Measurements from ENCODE around the gene PAX7. TPM values are rescaled to one million over a fixed set of nuclear protein-coding genes. Genes with fewer than 3 reads are reported as not detected.

Gene PAX7
- total and polyA plus RNA-seq, 2 experiments from 2014 or later = not detected

DNA sequence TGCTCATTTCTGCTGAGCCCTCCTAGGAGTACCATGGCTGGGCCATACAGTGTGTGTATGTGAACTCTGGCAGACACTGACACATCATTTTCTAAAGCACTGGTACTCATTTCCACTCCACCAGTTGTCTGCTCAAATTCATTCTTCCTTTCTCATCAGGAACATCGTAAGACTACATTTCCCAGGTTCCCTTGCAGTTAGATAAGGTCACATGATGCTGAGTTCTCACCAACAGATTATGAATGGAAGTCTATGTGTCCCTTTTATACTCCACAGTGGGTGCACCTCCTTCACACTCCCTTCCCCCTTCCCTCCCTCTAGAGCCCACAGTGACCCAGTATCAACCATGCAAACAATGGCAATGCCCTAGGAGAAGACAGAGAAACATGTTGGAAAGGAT, 38.3 kb upstream of the PAX7 start:
- Histone ChIP-seq H3K27me3 (peaks cover 47% of the 10 kb centered on the region), H3K36me3 (no peaks in the 10 kb centered on the region), H3K9me3 (ENCODE audit: low read depth) (no peaks in the 10 kb centered on the region), H3K4me1 (ENCODE audit: low read depth) (no peaks in the 10 kb centered on the region), H3K27ac (no peak overlapping the region), H3K4me3 (no peak overlapping the region)
- no peak for DNase-seq (ENCODE audit: low read depth in 1 of 2, low spot score in 1 of 2)
- TF ChIP-seq, protein P1, sequence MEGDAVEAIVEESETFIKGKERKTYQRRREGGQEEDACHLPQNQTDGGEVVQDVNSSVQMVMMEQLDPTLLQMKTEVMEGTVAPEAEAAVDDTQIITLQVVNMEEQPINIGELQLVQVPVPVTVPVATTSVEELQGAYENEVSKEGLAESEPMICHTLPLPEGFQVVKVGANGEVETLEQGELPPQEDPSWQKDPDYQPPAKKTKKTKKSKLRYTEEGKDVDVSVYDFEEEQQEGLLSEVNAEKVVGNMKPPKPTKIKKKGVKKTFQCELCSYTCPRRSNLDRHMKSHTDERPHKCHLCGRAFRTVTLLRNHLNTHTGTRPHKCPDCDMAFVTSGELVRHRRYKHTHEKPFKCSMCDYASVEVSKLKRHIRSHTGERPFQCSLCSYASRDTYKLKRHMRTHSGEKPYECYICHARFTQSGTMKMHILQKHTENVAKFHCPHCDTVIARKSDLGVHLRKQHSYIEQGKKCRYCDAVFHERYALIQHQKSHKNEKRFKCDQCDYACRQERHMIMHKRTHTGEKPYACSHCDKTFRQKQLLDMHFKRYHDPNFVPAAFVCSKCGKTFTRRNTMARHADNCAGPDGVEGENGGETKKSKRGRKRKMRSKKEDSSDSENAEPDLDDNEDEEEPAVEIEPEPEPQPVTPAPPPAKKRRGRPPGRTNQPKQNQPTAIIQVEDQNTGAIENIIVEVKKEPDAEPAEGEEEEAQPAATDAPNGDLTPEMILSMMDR (IDR thresholded peaks at IDR 0.05; ENCODE audit: low read depth, low read length) = no peak

DNA sequence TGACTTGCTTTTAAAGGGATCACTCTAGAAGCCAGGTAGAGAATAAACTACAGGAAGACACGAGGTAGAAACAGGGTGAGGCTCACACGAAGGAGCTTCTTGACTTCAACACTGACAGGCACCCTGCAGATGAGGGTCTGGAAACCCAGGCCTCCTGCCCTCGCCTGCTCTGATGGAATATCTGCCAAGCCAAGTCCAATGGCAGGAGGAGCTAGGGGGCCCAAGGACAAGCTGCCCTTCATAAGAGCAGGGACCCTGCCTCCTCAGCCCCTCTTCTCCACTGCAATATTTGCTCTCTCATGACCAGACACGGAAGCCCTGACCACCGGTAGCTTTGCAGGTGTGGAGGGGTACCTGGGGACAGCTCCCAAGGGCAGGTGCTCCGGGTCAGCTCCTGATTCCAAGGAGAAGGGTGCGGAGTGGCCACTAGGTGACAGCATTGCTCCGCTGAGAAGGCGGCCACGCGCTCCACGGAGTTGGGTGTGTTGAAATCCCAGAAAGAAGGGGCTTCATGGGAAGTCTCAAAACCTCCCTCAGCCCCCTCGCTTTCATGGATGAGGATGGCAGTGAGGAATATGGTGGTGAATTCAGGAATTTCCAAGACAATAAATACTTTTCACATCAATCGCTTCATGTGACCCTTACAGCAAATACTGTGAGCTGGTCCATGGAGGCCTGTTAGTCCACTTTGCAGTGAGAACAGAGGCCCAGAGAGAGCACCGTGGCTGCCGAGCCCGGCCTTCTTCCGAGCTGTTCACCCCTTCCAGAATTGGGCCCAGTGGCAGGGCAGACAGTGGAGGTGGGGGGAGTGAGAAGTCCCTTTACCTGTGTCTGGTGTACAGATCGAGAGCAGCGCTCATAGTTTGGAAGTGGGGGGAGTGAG, 33.2 kb upstream of the PAX7 start:
- DNase-seq (ENCODE audit: low read depth in 1 of 2, low spot score in 1 of 2) = peak; percentile 54 to 68
- Histone ChIP-seq H3K27me3 (peaks cover 40% of the 10 kb centered on the region), H3K4me3 (no peak overlapping the region), H3K4me1 (ENCODE audit: low read depth) (no peaks in the 10 kb centered on the region), H3K36me3 (no peaks in the 10 kb centered on the region), H3K9me3 (ENCODE audit: low read depth) (no peaks in the 10 kb centered on the region), H3K27ac (no peak overlapping the region)
- TF ChIP-seq, protein P1 (IDR thresholded peaks at IDR 0.05; ENCODE audit: low read depth, low read length) = peak; percentile 95

DNA sequence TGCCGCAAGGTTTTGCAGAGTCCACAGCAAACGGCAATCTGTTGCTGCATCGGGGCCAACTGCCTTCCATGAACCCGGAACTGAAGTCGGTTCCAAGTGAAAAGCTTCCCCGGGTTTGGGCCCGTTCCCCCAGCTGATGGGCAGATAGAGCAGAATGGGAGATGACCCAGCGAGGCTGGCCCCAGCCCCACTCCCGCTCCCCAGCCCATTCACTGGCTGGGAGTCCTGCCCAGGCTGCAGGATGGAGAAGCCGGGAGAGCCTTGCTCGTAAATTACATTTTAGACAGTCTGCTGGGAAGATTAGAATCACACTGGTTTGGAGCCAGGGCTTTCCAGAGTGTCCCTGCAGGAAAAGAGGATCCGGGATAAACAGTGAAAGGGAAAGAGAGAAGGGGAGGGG, 31.6 kb upstream of the PAX7 start:
- Histone ChIP-seq H3K4me1 (ENCODE audit: low read depth) (no peaks in the 10 kb centered on the region), H3K36me3 (no peaks in the 10 kb centered on the region), H3K9me3 (ENCODE audit: low read depth) (no peaks in the 10 kb centered on the region), H3K4me3 (no peak overlapping the region), H3K27ac (no peak overlapping the region), H3K27me3 (peaks cover 38% of the 10 kb centered on the region)
- TF ChIP-seq, protein P1 (IDR thresholded peaks at IDR 0.05; ENCODE audit: low read depth, low read length) = no peak
- no peak for DNase-seq (ENCODE audit: low read depth in 1 of 2, low spot score in 1 of 2)

DNA sequence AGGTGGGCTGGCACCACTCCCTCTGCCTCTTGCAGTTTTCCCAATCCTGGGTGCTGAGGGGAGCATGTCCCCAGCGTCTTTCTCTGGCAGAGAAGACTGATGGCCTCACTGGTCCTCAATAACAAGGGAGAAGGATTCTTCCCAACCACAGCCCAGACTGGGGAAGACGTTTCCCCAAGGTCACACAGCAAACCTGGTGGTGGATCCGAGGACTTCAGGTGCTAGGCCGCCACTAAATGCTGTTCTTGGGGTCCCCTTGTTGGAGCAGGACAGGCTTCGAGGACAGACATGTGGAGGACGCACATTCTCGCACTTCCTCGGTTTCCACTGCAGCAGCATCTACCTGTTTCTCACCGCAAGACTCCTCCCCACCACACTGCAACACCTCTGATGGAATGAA, 30.9 kb upstream of the PAX7 start:
- Histone ChIP-seq H3K27me3 (peaks cover 37% of the 10 kb centered on the region), H3K36me3 (no peaks in the 10 kb centered on the region), H3K9me3 (ENCODE audit: low read depth) (no peaks in the 10 kb centered on the region), H3K27ac (no peak overlapping the region), H3K4me1 (ENCODE audit: low read depth) (no peaks in the 10 kb centered on the region), H3K4me3 (no peak overlapping the region)
- TF ChIP-seq, protein P1 (IDR thresholded peaks at IDR 0.05; ENCODE audit: low read depth, low read length) = no peak
- no peak for DNase-seq (ENCODE audit: low read depth in 1 of 2, low spot score in 1 of 2)

DNA sequence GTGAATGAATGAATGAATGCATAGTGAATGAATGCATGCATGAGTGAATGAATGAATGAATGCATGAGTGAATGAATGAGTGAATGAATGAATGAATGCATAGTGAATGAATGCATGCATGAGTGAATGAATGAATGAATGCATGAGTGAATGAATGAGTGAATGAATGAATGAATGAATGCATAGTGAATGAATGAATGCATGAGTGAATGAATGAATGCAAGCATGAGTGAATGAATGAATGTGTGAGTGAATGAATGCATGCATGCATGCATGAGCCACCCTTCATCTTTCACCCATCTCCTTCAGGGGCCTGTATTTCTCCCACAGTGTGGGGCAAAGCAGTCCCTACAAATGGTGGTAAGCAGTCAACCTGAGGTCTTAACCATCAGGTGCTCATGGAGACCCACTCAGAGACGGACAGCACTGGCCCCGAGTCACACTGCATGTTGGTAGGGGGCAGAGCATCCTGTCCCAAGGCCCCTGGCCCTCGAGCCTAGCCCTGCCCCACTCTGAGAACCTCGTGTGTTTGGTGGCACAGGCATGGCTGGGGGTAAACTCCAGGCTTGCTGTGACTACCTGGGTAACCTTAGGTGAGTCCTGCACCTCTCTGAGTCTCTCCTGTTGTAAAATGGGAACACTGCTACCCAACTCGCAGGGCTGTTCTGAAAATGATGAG, 28.0 kb upstream of the PAX7 start:
- DNase-seq (ENCODE audit: low read depth in 1 of 2, low spot score in 1 of 2) = no peak
- H3K36me3 ChIP-seq = no peaks in the 10 kb centered on the region

More for the DNA sequence above, 28.0 kb upstream of the PAX7 start:
- no peaks in the 10 kb centered on the region for H3K4me1 ChIP-seq (ENCODE audit: low read depth)
- TF ChIP-seq, protein P1 (IDR thresholded peaks at IDR 0.05; ENCODE audit: low read depth, low read length) = no peak
- no peaks in the 10 kb centered on the region for H3K9me3 ChIP-seq (ENCODE audit: low read depth)
- H3K27me3 ChIP-seq = peaks cover 58% of the 10 kb centered on the region
- H3K4me3 ChIP-seq = no peak overlapping the region
- H3K27ac ChIP-seq = no peak overlapping the region

Data from cardiac muscle cell (in vitro differentiated cells and primary cell).